ENCODE results near the gene P2RY14.

DNA sequence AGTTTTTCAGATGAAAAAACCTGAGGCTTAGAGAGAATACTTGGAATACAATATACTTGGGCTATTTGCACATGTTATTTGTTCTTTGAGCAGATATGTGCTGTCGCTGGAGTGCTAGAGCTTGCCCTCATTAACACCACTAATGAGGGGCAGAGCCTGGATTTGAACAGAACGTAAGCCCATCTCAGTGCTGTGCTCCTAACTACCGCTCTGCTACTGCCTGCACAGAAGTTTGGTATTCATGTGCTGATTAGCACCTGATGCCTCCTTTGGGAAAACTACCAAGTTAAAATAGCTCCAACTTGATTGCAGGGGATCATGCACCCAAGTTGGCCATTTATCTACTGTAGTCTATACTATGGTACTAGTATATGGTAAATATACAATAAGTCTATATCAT lies 34.6 kb upstream of the P2RY14 start:
- TF ChIP-seq, protein P1, sequence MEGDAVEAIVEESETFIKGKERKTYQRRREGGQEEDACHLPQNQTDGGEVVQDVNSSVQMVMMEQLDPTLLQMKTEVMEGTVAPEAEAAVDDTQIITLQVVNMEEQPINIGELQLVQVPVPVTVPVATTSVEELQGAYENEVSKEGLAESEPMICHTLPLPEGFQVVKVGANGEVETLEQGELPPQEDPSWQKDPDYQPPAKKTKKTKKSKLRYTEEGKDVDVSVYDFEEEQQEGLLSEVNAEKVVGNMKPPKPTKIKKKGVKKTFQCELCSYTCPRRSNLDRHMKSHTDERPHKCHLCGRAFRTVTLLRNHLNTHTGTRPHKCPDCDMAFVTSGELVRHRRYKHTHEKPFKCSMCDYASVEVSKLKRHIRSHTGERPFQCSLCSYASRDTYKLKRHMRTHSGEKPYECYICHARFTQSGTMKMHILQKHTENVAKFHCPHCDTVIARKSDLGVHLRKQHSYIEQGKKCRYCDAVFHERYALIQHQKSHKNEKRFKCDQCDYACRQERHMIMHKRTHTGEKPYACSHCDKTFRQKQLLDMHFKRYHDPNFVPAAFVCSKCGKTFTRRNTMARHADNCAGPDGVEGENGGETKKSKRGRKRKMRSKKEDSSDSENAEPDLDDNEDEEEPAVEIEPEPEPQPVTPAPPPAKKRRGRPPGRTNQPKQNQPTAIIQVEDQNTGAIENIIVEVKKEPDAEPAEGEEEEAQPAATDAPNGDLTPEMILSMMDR (IDR thresholded peaks at IDR 0.05) = no peak
- TF ChIP-seq POLR2A (IDR thresholded peaks at IDR 0.05; ENCODE audit: low read depth) (no peak), POLR2AphosphoS5 (IDR thresholded peaks at IDR 0.05) (no peak), EP300 (IDR thresholded peaks at IDR 0.05) (no peak)

Data from esophagus muscularis mucosa (tissue), 4 donors.